ENCODE results near the gene ZNF587.
"Not testable (repeated sequence)": the region's sequence is repeated elsewhere in the genome, so short reads cannot be mapped to it uniquely, and the experiment has no call there.

ZNF587 gene

GRCh38 chr19:57849666-57850473 lies at the start of gene ZNF587:
Gene ZNF587 (plus strand): TSS chr19:57849859. CDS start chr19:57850039, 180 bp downstream.
- peak within 1 kb of the TSS; percentile 85 for H3K27ac ChIP-seq
- H3K9me3 ChIP-seq, H3K27me3 ChIP-seq: not testable (repeated sequence)
- H3K9ac ChIP-seq = peak within 1 kb of the TSS; percentile 91
- peaks cover 59% of the 10 kb centered on the region for H3K36me3 ChIP-seq
- H3K4me3 ChIP-seq = peak within 1 kb of the TSS; percentile 79
- peaks cover 67% of the 10 kb centered on the region for H4K20me1 ChIP-seq
- peak within 1 kb of the TSS; percentile 93 for H3K4me2 ChIP-seq
- peaks cover 18% of the 10 kb centered on the region for H3K4me1 ChIP-seq

- Histone ChIP-seq H3K27me3 (no peaks in the 10 kb centered on the region), H3K9me3 (no peaks in the 10 kb centered on the region), H3K36me3 (peaks cover 50% of the 10 kb centered on the region), H3K27ac (no peak overlapping the region), H3K4me3 (no peak overlapping the region), H4K20me1 (peaks cover 57% of the 10 kb centered on the region), H3K4me2 (no peak overlapping the region), H3K4me1 (peaks cover 15% of the 10 kb centered on the region), H3K9ac (no peak overlapping the region)
- no peak for TF ChIP-seq Cebpa-rat (IDR thresholded peaks at IDR 0.05)
Measured at GRCh38 chr19:57800696-57801095, 49.0 kb upstream of the ZNF587 start.

GRCh38 chr19:57802269-57802668 lies 47.4 kb upstream of the ZNF587 start:
- H3K27me3 ChIP-seq = no peaks in the 10 kb centered on the region
- no peaks in the 10 kb centered on the region for H3K9me3 ChIP-seq
- H3K4me3 ChIP-seq = no peak overlapping the region
- peaks cover 61% of the 10 kb centered on the region for H4K20me1 ChIP-seq
- no peak for TF ChIP-seq Cebpa-rat (IDR thresholded peaks at IDR 0.05)
- H3K27ac ChIP-seq = no peak overlapping the region
- no peak overlapping the region for H3K9ac ChIP-seq
- peaks cover 51% of the 10 kb centered on the region for H3K36me3 ChIP-seq
- no peak overlapping the region for H3K4me2 ChIP-seq
- peaks cover 15% of the 10 kb centered on the region for H3K4me1 ChIP-seq

GRCh38 chr19:57803265-57803593 lies 46.4 kb upstream of the ZNF587 start:
- Histone ChIP-seq H3K4me2 (peak overlapping the region; percentile 73), H3K9ac (peak overlapping the region; percentile 67), H4K20me1 (peaks cover 71% of the 10 kb centered on the region), H3K4me1 (peaks cover 15% of the 10 kb centered on the region), H3K36me3 (peaks cover 54% of the 10 kb centered on the region), H3K27me3 (no peaks in the 10 kb centered on the region), H3K27ac (peak overlapping the region; percentile 62; the same call in 1 of the 2 replicates), H3K9me3 (no peaks in the 10 kb centered on the region), H3K4me3 (peak overlapping the region; percentile 55)
- no peak for TF ChIP-seq Cebpa-rat (IDR thresholded peaks at IDR 0.05)

- H3K4me3 ChIP-seq = peak overlapping the region; percentile 55
Measured at GRCh38 chr19:57803594-57804325, 45.9 kb upstream of the ZNF587 start.

GRCh38 chr19:57807541-57807940 lies 42.1 kb upstream of the ZNF587 start:
- no peaks in the 10 kb centered on the region for H3K27me3 ChIP-seq
- no peak overlapping the region for H3K4me2 ChIP-seq
- no peaks in the 10 kb centered on the region for H3K9me3 ChIP-seq
- no peak overlapping the region for H3K4me3 ChIP-seq
- no peak for TF ChIP-seq Cebpa-rat (IDR thresholded peaks at IDR 0.05)
- H3K4me1 ChIP-seq = peaks cover 23% of the 10 kb centered on the region
- peaks cover 66% of the 10 kb centered on the region for H3K36me3 ChIP-seq
- no peak overlapping the region for H3K27ac ChIP-seq
- peaks cover 62% of the 10 kb centered on the region for H4K20me1 ChIP-seq
- H3K9ac ChIP-seq = no peak overlapping the region

More at GRCh38 chr19:57803594-57804325, 45.9 kb upstream of the ZNF587 start:
- no peak for TF ChIP-seq Cebpa-rat (IDR thresholded peaks at IDR 0.05)
- Histone ChIP-seq H3K27ac (peak overlapping the region; percentile 62; the same call in 1 of the 2 replicates), H3K9ac (peak overlapping the region; percentile 67), H3K27me3 (no peaks in the 10 kb centered on the region), H3K9me3 (no peaks in the 10 kb centered on the region), H4K20me1 (peaks cover 71% of the 10 kb centered on the region), H3K4me1 (peaks cover 15% of the 10 kb centered on the region), H3K4me2 (peak overlapping the region; percentile 73), H3K36me3 (peaks cover 54% of the 10 kb centered on the region)

- not testable (repeated sequence) for H3K27ac ChIP-seq, H3K9ac ChIP-seq, H3K4me2 ChIP-seq, H3K9me3 ChIP-seq, H3K4me3 ChIP-seq, H3K27me3 ChIP-seq
- H3K36me3 ChIP-seq = peaks cover 61% of the 10 kb centered on the region
- H3K4me1 ChIP-seq = peaks cover 24% of the 10 kb centered on the region
- peaks cover 51% of the 10 kb centered on the region for H4K20me1 ChIP-seq
Measured at GRCh38 chr19:57810410-57811295, 39.0 kb upstream of the ZNF587 start.

- no peak overlapping the region for H3K27ac ChIP-seq
- peak overlapping the region; percentile 33 for H3K4me2 ChIP-seq
- H3K4me1 ChIP-seq = peaks cover 24% of the 10 kb centered on the region
- H3K9me3 ChIP-seq = no peaks in the 10 kb centered on the region
- H4K20me1 ChIP-seq = peaks cover 42% of the 10 kb centered on the region
- no peaks in the 10 kb centered on the region for H3K27me3 ChIP-seq
- H3K9ac ChIP-seq = no peak overlapping the region
- no peak for TF ChIP-seq Cebpa-rat (IDR thresholded peaks at IDR 0.05)
- no peak overlapping the region for H3K4me3 ChIP-seq
- H3K36me3 ChIP-seq = peaks cover 50% of the 10 kb centered on the region
Measured at GRCh38 chr19:57812226-57812625, 37.4 kb upstream of the ZNF587 start.

- peaks cover 40% of the 10 kb centered on the region for H3K36me3 ChIP-seq
- not testable (repeated sequence) for H3K27ac ChIP-seq, H3K9me3 ChIP-seq, H3K9ac ChIP-seq, H3K27me3 ChIP-seq
- peaks cover 32% of the 10 kb centered on the region for H4K20me1 ChIP-seq
- H3K4me2 ChIP-seq = peak overlapping the region; percentile 88
- peaks cover 30% of the 10 kb centered on the region for H3K4me1 ChIP-seq
- H3K4me3 ChIP-seq = peak overlapping the region; percentile 79; the same call in 1 of the 2 replicates
Measured at GRCh38 chr19:57812975-57813820, 36.5 kb upstream of the ZNF587 start.
